Erythroblast (primary cell): ENCODE data around the gene ELMOD3.

Source experiments
- GATA1 ChIP-seq: IDR thresholded peaks from 2 replicates; pipeline ENCODE4 v1.6.1; 2011; ENCODE audit warnings: low read depth, mild to moderate bottlenecking, control low read depth, low read length, moderate library complexity
- POLR2A ChIP-seq: IDR thresholded peaks from 2 replicates; pipeline ENCODE4 v1.6.1; 2011; ENCODE audit warnings: mild to moderate bottlenecking, low read length

DNA sequence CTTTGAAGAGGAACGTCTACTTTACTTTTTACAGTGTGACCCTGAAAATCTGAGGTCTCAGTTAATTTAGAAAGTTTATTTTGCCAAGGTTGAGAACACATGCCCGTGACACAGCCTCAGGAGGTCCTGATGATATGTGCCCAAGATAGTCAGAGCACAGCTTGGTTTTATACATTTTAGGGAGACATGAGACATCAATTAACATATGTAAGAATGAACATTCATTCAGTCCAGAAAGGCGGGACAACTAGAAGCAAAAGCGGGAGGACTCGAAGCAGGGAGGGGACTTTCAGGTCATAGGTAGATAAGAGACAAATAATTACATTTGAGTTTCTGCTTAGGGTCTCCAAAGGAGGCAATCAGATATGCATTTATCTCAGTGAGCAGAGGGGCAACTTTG is 23.7 kb downstream of the ELMOD3 start:
- TF ChIP-seq POLR2A (no peak), GATA1 (no peak)
